ENCODE measurements around the gene TMEM121.
A peak's percentile ranks its signal among the peaks of the same experiment; 100 is the strongest.
"Not testable (repeated sequence)": the region's sequence is repeated elsewhere in the genome, so short reads cannot be mapped to it uniquely, and the experiment has no call there.

The TMEM121 gene

DNA sequence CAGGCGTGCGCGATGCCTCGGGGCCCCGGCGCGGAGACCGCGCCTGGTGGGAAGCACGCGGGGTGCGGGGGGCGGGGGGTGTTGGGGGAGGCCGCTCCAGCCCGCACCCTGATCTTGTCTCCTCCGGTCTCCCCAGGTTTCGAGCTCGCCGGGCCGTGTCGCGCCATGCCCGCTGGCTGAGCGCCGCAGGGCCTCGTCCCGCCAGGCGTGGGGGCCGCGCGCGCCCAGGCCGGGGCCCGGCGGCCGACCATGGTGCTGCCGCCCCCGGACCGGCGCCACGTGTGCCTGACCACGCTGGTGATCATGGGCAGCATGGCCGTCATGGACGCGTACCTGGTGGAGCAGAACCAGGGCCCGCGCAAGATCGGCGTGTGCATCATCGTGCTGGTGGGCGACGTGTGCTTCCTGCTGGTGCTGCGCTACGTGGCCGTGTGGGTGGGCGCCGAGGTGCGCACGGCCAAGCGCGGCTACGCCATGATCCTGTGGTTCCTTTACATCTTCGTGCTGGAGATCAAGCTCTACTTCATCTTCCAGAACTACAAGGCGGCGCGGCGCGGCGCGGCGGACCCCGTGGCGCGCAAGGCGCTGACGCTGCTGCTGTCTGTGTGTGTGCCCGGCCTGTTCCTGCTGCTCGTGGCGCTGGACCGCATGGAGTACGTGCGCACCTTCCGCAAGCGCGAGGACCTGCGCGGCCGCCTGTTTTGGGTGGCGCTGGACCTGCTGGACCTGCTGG lies 2.4 kb downstream of the TMEM121 start:
- peak; percentile 61 for DNase-seq (ENCODE audit: low read depth, low spot score)

DNA sequence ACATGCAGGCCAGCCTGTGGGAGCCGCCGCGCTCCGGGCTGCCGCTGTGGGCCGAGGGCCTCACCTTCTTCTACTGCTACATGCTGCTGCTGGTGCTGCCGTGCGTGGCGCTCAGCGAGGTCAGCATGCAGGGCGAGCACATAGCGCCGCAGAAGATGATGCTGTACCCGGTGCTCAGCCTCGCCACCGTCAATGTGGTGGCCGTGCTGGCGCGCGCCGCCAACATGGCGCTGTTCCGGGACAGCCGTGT lies 2.9 kb downstream of the TMEM121 start:
- DNase-seq (ENCODE audit: low read depth, low spot score): no peak

DNA sequence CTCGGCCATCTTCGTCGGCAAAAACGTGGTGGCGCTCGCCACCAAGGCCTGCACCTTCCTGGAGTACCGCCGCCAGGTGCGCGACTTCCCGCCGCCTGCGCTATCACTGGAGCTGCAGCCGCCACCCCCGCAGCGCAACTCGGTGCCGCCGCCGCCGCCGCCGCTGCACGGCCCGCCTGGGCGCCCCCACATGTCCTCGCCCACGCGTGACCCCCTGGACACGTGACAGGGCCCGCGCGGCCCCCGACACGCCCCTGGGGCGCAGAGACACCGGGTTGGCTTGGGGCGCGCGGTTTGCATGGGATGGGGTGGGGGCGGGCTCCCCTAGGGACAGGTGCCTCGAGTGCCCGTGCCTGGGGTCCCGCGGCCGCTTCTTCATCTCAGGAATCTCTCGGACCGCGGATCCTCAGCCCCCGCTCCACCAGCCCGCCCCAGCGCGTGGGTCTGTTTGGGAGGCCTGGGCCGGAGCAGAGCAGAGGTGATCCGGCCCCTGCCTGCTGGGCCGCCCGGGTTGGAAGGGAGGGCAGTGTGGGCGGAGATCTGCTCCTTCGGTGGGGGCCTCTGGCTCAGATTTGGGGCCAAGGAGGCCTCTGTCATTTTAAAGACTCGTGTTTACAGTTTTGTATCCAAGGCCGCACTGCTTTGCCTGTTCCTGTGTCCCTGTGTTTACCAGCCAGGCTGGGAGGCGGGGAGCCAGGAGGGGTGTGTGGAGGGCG lies 3.3 kb downstream of the TMEM121 start:
- peak; percentile 54 for DNase-seq (ENCODE audit: low read depth, low spot score)

DNA sequence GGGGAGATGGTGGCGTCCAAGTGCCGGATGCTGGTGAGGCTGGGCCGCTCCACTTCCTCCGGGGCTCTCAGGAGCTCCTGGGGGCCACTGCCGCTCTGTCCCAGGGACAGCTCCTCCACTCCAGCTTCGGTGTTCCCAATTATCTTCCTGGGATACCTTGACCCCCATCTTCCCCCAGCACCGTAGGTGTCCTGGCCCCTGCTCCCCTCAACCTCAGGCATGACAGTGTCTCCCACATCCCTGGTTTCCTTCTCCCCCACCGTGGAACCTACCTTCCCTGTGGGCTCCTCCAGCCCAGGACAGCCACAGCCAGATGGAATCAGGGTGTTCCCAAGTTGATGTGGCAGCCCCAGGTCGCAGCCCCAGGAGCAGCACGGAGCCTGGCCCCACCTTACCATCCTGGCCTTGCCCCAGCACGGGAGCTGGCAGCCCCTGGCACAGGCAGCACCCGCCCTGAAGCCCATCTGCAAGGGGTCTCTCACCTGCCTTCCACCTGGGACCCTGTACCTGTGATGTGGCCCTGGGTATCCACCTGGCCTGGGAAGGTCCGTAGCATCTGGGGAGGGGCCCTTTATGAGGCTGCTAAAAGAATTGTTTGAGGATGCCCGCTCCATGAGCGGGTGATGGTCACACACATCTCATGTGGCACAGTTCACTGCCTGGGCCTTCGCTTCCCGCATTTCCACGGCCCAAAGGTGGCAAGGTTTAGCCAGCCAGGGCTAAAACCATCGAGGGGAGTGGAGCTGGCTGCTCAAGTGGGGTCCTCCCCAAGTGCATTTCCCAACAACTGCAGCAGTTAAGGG lies 4.1 kb downstream of the TMEM121 start:
- DNase-seq (ENCODE audit: low read depth, low spot score): no peak

DNA sequence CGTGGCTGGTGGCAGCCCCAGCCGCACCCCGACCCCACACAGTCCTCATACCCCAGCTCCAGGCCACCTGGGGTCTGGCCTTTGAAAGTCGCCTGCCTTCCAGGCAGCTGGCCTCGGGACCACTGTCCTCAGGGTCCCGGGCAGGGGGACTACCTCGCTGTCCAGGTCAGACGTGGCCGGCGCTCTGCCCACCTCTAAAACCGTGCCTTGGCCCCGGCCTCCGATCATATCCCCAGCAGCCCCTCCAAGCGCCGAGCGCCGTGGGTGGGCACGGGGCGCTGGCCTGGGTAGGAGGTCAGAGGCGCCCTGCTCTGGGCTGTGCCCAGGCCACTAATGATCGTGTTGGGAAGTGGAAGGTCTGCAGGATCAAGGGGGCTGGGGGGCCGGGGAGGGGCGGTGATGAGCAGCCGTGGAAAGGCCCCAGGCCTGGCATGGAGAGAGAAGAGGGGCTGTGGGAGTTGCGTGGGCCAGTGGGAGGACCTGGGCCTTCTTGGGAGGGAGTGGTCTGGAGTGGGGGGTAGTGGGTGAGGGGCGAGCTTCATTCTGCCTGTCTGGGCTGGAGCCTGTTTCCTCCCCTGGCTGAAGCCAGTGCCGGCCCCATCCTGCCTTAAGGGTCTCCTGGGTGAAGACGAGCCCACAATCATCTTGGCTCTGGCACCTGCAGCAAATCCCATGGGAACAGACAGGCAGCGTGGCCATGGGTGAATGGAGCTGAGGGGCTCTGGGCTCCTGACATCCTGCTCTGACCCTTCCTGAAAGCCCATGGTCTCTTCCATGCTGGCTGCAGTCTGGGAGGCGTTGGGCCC lies 4.9 kb downstream of the TMEM121 start:
- no peak for DNase-seq (ENCODE audit: low read depth, low spot score)

DNA sequence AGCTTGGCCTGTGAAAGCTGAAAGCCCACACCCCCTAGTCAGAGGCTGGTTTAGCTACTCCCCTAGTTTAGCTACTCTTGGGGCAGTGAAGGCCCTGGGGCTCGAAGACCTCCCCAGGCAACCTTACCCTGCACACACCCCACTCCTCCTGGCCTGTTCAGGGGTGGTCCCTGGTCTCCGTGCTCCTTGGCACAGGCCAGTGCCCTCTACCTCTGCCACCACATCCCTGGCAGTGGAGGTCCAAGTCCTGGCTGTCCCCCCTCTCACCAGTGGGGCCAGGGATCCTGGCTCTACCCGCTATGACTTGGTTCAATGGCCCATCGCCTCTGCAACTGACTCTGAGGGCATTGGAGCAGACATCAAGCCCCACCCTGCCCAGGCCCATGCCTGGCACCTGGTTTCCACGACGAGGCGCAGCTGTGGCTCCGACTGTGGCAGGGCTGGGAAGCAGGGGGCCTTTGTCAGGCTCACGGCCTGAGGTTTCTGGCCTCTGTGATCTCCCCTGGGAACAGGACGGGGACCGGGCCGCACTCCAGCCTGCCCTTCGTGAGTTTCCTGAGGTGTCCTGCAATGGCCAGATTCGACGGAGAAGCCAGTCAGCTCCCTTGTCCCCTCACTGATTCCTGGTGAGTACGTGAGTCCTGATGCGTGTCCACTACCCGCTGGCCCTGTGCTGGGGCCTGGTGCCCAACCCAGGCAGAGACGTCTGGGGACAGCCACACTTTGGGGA lies 5.7 kb downstream of the TMEM121 start:
- no peak for DNase-seq (ENCODE audit: low read depth, low spot score)

DNA sequence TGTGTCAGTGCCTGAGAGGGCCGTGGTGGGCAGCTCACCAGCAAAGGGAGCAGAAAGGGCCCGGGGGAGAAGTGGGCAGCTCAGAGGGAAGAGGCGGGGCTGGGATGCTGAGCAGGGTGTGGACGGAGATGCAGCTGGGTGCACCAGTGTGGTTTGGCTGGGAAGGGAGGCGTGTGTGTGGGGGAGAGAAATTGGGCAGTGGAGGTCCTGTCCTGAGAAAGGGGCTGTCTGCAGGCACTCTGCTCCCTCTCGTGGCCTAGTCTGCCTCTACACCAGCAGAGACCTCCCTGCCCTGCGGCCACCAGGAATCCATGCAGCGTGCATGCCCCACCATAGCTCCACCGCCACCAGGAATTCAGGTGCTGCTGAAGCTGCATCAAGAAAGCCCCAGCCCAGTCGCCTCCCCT lies 6.4 kb downstream of the TMEM121 start:
- peak; percentile 90 for DNase-seq (ENCODE audit: low read depth, low spot score)

DNA sequence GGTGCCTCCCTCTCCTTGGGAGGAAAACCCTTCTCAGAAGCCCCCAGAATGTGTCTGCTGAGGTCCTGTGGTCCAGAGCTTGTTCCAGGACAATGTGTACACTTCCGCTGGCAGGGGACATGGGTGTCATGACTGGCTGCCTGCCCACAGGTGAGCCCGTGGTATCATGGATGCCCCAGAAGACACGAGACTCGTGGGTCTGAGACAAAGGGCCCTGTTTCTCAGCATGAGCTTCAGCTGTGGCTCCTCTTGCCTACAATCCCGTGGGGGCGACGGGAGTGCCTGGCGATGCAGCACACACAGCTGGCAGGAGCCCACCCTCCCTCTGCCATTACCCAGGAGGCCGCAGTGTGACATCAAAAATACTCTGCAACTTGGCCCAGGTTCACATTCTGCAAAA lies 7.0 kb downstream of the TMEM121 start:
- DNase-seq (ENCODE audit: low read depth, low spot score): no peak

DNA sequence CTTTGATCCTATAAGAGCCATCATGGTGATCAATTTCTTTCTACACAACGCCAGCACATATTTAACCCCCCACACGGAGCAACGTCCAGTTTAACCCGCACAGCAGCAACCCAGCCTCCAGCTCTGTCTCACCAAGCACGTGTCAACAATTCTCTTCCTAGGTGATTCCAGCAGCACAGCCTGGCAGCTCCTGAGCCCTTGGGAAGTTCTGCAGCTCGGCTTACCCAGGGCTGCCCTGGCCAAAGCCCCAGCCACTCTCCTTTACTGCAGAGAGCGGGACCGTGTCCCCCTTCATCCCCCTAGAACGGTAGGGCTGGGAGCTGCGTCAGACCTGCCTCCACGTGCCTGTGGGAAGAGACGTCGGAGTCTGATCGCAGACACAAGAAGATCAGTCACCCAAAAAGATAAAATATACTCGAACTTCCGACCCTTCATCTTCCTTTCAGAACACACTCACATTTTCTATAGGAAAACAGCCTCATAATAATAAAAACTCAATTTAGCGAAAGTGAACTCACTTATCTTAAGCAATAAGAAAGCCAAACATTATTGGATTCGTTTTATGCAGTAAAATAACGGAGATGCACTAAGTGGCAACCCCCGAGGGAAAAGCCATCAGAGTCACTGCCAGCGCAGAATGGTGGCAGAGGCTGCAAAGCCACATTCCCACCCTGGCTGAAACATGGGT lies 7.6 kb downstream of the TMEM121 start:
- DNase-seq (ENCODE audit: low read depth, low spot score): no peak

DNA sequence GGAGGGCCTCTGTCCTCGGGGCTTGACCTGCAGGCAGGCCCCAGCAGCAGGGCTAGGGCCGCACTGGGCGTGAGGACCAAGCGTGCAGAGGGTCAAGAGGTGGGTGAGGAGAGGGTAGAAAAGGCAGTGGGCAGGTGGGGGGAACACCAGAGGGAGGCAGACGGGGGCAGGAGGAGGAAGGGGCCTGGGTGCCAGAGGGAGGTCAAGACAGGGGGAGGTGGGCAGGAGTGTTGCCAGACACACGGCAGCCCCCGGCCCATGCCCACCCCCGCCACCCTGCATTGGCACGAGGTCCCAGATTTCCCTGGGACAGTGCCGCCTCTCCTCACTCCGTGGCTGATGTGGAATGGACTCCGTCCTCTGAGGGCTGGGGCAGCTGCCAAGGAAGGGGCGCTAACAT lies 8.2 kb downstream of the TMEM121 start:
- no peak for DNase-seq (ENCODE audit: low read depth, low spot score)

DNA sequence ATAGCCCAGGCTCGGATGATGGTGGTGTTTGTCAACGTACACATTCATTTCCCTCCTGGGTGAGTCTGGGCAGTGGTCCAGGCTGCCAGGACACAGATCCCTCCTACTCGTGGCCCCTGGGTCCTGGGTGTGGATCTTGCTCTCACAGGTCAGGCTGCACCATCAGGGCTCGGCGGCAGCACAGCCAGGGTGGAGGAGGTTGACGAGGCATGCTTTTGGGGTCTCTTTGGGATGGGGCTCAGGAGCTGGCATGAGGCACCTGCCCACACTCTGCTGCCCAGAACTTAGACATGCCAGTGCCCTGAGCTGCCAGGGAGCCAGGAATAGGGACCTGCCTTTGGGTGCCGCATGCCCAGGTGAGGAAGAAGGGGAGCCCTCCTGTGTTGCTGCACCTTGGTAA lies 9.7 kb downstream of the TMEM121 start:
- no peak for DNase-seq (ENCODE audit: low read depth, low spot score)

DNA sequence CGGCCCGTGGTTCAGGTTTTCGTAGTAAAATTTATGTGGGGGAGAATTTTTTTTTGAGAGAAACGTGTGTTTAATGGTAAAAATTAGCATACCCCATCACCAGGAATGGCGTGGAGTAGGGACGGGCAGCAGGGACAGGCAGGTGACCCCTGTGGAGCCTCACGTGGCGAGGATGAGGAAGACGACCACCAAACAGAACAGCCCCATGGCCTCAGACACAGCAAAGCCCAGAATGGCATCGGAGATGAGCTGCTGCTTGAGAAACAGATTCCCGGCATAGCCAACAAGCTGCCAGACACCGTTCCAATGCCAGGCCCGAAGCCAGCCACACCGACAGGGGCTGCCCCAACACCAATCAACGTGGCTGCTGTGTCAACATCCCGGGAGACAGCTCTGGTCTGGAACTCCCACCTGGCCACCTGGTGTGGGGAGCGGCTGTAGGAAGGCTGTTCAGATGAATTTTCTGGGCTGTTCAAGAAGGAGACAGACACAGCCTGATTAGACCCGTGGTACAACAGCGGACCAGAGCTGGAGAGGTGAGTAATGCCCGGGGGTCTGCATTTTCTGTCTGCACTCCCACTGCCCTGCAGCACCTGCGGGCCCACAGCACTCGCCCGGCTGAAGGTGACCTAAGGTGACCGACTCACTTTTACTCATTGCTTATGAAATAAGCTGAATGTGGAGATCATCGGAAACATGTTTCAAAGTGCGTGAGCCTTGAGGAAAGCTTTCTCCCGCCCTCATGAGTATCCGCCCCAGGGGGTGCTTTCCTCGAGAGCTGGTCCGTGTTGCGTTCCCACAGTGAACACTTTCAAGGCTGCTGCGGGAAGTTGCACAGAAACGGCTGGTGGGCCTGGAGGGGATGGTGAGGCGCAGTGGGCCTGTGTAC lies 10.6 kb downstream of the TMEM121 start:
- DNase-seq (ENCODE audit: low read depth, low spot score): no peak

DNA sequence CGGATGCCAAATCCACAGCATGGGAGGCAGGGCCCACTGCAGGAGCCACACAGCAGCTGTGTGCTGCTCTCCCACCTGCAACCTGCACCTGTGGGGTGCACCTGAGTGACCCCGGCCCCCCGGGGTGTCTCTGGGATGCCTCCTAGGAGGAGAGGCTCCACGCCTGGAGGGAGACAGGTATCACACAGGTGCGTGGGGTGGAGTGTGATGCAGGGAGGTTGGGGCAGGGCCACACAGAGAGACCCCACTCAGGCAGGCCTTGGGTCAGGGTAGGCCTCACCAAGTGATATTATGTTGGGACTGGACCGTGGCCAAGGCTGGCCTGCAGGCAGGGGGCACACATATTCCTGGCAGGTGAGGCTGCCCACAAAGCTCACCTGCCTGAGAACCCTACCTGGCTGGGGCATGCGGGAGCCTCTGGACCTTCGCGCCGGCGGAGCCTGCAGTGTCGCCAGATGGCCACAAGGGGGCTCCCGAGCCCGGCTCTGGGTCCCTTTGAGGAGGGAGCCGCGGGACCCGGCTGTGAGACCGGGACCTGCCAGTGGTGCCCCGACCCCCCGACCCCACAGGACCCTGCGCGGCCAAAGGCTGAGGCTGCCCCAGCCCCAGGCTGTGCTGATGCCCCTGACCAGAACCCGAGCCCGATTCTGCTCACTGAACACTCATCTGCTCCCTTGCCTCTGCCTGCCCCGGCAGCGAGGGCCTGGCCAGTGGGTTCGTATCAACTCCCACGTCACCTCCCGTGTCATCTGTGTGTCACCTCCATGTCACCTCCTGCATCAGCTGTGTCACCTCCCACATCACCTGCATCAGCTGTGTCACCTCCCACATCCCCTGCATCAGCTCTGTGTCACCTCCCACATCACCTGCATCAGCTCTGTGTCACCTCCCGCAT lies 11.4 kb downstream of the TMEM121 start:
- peak; percentile 80 for DNase-seq (ENCODE audit: low read depth, low spot score)

DNA sequence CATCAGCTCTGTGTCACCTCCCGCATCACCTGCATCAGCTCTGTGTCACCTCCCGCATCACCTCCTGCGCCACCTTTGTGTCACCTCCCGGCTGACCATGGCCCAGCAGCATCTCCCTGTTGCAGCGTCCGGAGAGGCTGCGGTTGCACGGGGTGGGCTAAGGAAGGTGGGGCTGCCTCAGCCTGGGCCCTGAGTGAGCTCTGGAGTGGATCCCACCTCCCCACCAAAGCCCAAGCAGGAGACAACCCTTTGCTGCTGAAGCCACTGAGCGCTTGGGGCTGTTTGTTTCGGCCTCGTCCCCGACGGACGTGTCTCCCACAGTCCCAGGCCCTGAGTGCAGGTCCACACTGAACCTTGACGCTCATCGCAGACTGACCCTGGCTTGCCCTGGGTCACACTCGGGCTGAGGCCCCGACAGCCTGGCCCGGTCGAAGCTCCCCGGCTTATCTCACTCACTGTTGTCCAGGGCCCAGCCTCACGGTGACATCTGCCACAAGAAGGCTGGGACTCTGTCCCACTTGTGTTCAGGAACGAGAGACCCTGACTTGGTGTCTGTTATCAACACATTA lies 12.2 kb downstream of the TMEM121 start:
- no peak for DNase-seq (ENCODE audit: low read depth, low spot score)

DNA sequence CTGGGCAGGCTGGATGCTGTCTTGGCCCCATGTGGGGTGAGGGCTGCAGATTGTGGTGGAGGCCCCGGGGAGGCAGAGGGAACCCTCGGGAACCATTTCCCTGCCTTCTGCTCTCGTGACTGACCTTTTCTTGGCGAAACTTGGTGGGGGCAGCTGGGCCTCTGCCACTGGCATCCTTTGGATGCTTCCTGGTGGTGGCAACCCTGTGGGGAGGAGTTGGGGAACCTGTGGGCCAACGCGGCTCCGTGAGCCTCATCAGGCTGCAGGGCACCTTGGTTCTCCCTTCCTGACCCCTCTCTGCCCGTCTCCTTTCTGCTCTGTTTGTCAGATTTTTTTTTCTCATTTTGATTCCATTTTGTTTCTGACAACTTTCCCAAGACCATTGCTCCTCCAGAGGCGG lies 14.4 kb downstream of the TMEM121 start:
- DNase-seq (ENCODE audit: low read depth, low spot score): no peak

DNA sequence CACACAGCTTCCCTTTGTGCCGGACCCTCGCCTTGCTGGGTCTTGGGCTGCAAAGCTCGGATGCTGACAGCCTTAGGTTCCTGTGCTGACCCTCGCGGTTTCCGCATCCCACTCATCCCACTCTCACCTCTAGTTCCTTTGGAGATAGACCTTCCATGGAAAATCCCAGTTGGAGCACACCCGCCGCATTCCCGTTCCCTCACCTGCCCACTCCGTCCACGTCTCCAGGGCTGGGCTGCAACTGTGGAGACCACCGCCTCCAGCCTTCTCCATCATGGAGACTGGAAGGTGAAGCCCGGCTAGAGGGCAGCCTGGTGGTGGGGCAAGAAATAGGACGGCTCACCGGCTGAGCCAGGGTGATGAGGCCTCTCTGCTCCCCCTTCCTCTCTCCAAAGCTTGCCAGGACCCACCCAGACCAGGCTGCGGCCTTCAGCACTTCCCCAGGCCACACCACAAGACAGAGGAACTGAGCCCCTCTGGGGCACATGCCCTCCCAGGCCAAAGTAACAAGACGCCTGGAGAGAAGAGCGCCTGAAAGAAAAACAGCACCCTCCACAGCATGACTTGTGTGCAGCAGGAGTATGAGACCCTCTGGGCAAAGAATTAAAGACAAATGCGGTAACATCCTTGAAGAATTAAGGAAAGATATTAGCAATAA lies 15.0 kb downstream of the TMEM121 start:
- DNase-seq (ENCODE audit: low read depth, low spot score): no peak

DNA sequence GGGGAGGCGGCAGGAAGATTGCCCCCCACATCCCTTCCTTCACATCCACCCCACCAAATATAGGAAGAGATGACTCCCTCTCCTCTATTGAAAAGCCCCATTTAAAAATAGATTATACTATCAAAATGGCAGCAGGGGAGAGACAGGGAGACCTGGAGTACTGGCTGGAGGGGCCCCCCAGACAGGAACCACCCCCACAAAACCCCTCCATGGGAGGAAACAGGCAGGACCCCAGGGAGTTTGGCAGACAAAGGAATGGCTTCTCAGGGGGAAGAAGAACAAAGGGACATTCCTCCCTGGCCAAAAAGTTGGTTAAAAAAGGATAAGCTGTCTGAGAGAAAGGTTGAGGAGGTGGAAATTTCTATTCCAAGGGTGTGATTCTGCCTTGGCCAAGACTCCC lies 19.3 kb downstream of the TMEM121 start:
- DNase-seq (ENCODE audit: low read depth, low spot score): not testable (repeated sequence)

DNA sequence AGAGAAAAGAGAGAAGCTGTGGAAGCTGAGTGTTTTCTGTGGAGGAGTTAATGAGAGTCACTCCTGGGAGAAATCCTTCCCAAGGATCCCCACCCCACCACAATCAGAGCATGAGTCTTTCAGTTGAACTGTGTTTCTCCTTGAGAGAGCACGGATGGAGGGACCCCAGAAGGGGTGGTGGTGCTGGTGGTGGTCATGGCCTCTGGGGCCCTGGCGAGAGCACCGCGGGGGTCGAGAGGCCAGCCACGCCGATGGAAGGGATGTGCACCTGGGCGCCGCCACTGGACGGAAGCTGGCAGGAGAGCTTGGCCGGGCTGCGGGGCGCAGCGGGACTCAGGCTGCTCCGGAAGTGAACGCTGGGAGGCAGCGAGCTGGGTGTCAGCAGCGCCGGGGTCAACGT lies 20.0 kb downstream of the TMEM121 start:
- DNase-seq (ENCODE audit: low read depth, low spot score): not testable (repeated sequence)

Measured in ELF-1 (cell line).